Gastrocnemius medialis (tissue), 4 donors: ENCODE results near the gene NDRG4. TPM values are rescaled to one million over a fixed set of nuclear protein-coding genes. Genes with fewer than 3 reads are reported as not detected.
A peak's percentile ranks its signal among the peaks of the same experiment; 100 is the strongest.

Source experiments
- ATAC-seq, 2 donors: fragments of 150-250 bp; one replicate each; pipeline ENCODE4 v1.9.1; 2016
- DNase-seq, 2 donors: peaks; one replicate each; pipeline ENCODE4 v3.0.0-alpha.2; 2019
- H3K27ac ChIP-seq, 4 donors: fragments of 200-600 bp; sonication (generic); 1 replicate in 1 of 4; 2 replicates in 3 of 4; pipeline ENCODE4 v1.5.1; 2016 to 2018; ENCODE audit warnings: mild to moderate bottlenecking in 2 of 4, moderate library complexity in 1 of 4
- H3K27me3 ChIP-seq, 3 donors: fragments of 200-600 bp; sonication (generic) in 2 of 3; 1 replicate in 1 of 3; 2 replicates in 2 of 3; pipeline versions ENCODE4 v1.5.1 to v1.6.0; 2016 to 2019; ENCODE audit warnings: mild to moderate bottlenecking in 1 of 3, moderate library complexity in 1 of 3
- H3K36me3 ChIP-seq, 2 donors: fragments of 200-600 bp; sonication (generic) in 1 of 2; one replicate each; pipeline ENCODE4 v1.5.1; 2017 to 2018
- H3K4me1 ChIP-seq, 2 donors: fragments of 200-600 bp; sonication (generic) in 1 of 2; one replicate each; pipeline ENCODE4 v1.5.1; 2016 to 2017; ENCODE audit warnings: mild to moderate bottlenecking in 2 of 2
- H3K4me3 ChIP-seq, 4 donors: fragments of 200-600 bp; sonication (generic) in 3 of 4; 1 replicate in 1 of 4; 2 replicates in 3 of 4; pipeline ENCODE4 v1.5.1; 2016 to 2019; ENCODE audit warnings: mild to moderate bottlenecking in 2 of 4
- H3K9me3 ChIP-seq, 3 donors: fragments of 200-600 bp; sonication (generic) in 2 of 3; 1 replicate in 1 of 3; 2 replicates in 2 of 3; pipeline ENCODE4 v1.5.1; 2016 to 2019
- POLR2A ChIP-seq, 2 donors: fragments of 450-650 bp; IDR thresholded peaks; one replicate each; pipeline ENCODE4 v1.6.1; 2017; ENCODE audit warnings: antibody characterized with exemption in 2 of 2, mild to moderate bottlenecking in 2 of 2, moderate library complexity in 2 of 2
- in situ Hi-C, 4 donors: fragments of 200-750 bp; cut with MboI; loops; one replicate each; pipeline versions ENCODE4 v1.15.0 to v1.8.0; 2017; ENCODE audit warnings: low sequenced_read_pairs in 4 of 4
- intact Hi-C: fragments of 100-400 bp; cut with DNase I; formaldehyde crosslinking; loops from one replicate; pipeline ENCODE4 v1.15.1; 2023; ENCODE audit warnings: low total_unique reads
- total RNA-seq, 4 donors: library from RNA; depleted of rRNA; stranded (reverse); fragments of >200 nt; gene quantifications; one replicate each; pipeline versions ENCODE4 v1.1.0 to v1.2.3, GENCODE V29; 2016
- TF ChIP-seq, protein P1 (sequence below), 5 experiments: fragments of 450-650 bp in 3 of 5; fragments of 200-600 bp in 2 of 5; sonication (generic) in 2 of 5; IDR thresholded peaks in 4 of 5; conservative IDR thresholded peaks in 1 of 5; 1 replicate in 4 of 5; 2 replicates in 1 of 5; pipeline ENCODE4 v1.5.1; 2016 to 2019; ENCODE audit warnings: antibody characterized with exemption in 5 of 5, mild to moderate bottlenecking in 3 of 5, moderate library complexity in 3 of 5

The NDRG4 gene
- total RNA-seq, 4 donors from 2014 or later: 2.0 to 13.3 (median 6.5) TPM

DNA sequence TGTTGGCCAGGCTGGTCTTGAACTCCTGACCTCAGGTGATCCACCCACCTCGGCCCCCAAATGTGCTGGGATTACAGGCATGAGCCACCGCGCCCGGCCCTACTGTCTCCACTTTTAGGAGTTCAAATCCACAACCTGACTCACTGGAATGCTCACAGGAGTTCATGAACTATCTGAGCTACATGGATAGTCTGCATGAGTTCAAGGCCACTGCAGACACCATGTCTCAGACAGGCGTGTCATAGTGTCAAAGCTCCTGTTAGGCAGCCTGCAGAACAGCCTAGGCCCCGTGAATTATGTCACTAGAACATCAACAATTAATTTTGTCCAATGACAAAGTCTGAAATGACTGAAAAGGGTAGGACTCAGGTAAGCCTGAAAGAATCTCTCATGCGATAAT lies 38.3 kb upstream of the NDRG4 start:
- ATAC-seq (no peak), DNase-seq (no peak)
- peaks cover 0 to 7% of the 10 kb centered on the region in 2 donors for H3K4me1 ChIP-seq
- in situ Hi-C loops: no loop called here
- TF ChIP-seq POLR2A (IDR thresholded peaks at IDR 0.05): no peak
- TF ChIP-seq, protein P1, sequence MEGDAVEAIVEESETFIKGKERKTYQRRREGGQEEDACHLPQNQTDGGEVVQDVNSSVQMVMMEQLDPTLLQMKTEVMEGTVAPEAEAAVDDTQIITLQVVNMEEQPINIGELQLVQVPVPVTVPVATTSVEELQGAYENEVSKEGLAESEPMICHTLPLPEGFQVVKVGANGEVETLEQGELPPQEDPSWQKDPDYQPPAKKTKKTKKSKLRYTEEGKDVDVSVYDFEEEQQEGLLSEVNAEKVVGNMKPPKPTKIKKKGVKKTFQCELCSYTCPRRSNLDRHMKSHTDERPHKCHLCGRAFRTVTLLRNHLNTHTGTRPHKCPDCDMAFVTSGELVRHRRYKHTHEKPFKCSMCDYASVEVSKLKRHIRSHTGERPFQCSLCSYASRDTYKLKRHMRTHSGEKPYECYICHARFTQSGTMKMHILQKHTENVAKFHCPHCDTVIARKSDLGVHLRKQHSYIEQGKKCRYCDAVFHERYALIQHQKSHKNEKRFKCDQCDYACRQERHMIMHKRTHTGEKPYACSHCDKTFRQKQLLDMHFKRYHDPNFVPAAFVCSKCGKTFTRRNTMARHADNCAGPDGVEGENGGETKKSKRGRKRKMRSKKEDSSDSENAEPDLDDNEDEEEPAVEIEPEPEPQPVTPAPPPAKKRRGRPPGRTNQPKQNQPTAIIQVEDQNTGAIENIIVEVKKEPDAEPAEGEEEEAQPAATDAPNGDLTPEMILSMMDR (IDR thresholded peaks at IDR 0.05 in 4 of 5, conservative IDR thresholded peaks at IDR 0.05 in 1 of 5): no peak
- H3K9me3 ChIP-seq: no peaks in the 10 kb centered on the region
- H3K36me3 ChIP-seq: no peaks in the 10 kb centered on the region
- H3K27ac ChIP-seq: no peak overlapping the region
- intact Hi-C loops: no loop called here
- peaks cover 31 to 33% (median 33%) of the 10 kb centered on the region in 3 donors for H3K27me3 ChIP-seq
- no peak overlapping the region for H3K4me3 ChIP-seq

DNA sequence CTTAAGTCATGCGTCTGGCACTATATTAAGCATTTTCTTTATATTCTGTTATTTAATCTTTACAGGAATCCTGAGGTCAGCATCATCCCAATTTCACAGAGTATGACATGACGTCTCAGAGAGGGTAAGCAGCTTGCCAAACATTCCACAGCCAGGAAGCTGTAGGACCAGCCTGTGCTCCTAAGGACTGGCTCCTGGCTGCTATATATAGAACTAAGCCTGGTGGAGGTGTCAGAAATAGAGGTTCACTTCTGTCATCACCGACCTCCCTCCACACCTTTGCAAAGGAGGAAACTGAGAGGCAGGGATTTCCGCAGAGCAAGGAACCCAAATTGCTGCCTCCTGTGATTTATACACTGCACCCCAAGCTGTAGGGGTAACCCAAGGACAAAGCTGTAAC lies 37.9 kb upstream of the NDRG4 start:
- Histone ChIP-seq H3K36me3 (no peaks in the 10 kb centered on the region), H3K27ac (no peak overlapping the region), H3K27me3 (peaks cover 34 to 37% (median 36%) of the 10 kb centered on the region in 3 donors), H3K4me1 (peaks cover 0 to 7% of the 10 kb centered on the region in 2 donors), H3K4me3 (no peak overlapping the region), H3K9me3 (no peaks in the 10 kb centered on the region)
- in situ Hi-C loops (no loop called here), intact Hi-C loops (no loop called here)
- ATAC-seq (no peak), DNase-seq (no peak)
- TF ChIP-seq POLR2A (IDR thresholded peaks at IDR 0.05): no peak
- TF ChIP-seq, protein P1 (IDR thresholded peaks at IDR 0.05 in 4 of 5, conservative IDR thresholded peaks at IDR 0.05 in 1 of 5): no peak

GRCh38 chr16:58462499-58462996 lies 37.4 kb upstream of the NDRG4 start:
- no peak overlapping the region for H3K27ac ChIP-seq
- in situ Hi-C loops: no loop called here

DNA sequence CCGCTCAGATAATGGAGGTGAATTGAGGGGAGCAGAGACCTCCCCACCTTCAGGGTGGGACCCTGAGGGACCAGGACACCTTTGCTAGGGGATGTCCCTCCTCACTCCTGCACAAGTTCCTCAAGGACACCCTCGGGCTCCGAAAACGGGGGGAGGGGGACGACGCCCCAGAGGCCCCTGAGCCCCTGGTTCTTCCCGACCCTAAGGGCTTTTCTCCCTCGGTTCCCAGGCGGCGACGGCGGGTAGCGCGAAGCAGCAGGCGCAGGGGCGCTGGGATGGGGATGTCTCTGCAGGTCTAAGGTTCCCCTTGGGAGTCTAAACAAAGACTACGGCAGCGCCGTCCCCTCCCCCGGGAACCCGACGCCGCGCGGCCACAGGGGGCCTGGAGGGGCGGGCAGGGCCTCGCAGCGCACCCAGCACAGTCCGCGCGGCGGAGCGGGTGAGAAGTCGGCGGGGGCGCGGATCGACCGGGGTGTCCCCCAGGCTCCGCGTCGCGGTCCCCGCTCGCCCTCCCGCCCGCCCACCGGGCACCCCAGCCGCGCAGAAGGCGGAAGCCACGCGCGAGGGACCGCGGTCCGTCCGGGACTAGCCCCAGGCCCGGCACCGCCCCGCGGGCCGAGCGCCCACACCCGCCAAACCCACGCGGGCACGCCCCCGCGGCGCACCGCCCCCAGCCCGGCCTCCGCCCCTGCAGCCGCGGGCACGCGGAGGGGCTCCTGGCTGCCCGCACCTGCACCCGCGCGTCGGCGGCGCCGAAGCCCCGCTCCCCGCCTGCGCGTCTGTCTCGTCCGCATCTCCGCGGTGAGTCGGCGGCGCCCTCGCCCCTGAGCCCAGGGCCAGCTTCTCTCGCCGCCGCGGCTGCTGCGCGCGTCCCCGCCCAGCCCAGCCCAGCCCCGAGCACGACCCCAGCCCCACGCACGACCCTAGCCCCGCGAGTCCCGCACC lies 36.7 kb upstream of the NDRG4 start:
- H3K27me3 ChIP-seq: peaks cover 34 to 48% (median 36%) of the 10 kb centered on the region in 3 donors
- ATAC-seq (peak in 1 of 2 donors; percentile 35), DNase-seq (no peak)
- H3K9me3 ChIP-seq: no peaks in the 10 kb centered on the region
- H3K4me1 ChIP-seq: peaks cover 0 to 7% of the 10 kb centered on the region in 2 donors
- intact Hi-C loops: no loop called here
- no peak overlapping the region for H3K27ac ChIP-seq
- H3K4me3 ChIP-seq: peak overlapping the region; percentile 46 to 69 (median 58)
- in situ Hi-C loops: no loop called here
- no peaks in the 10 kb centered on the region for H3K36me3 ChIP-seq
- TF ChIP-seq, protein P1 (IDR thresholded peaks at IDR 0.05 in 4 of 5, conservative IDR thresholded peaks at IDR 0.05 in 1 of 5): no peak
- TF ChIP-seq POLR2A (IDR thresholded peaks at IDR 0.05): no peak

More at GRCh38 chr16:58462499-58462996, 37.4 kb upstream of the NDRG4 start:
- Histone ChIP-seq H3K27me3 (peaks cover 34 to 42% (median 36%) of the 10 kb centered on the region in 3 donors), H3K9me3 (no peaks in the 10 kb centered on the region), H3K4me3 (no peak overlapping the region), H3K36me3 (no peaks in the 10 kb centered on the region), H3K4me1 (peaks cover 0 to 7% of the 10 kb centered on the region in 2 donors)
- ATAC-seq (no peak), DNase-seq (no peak)
- TF ChIP-seq POLR2A (IDR thresholded peaks at IDR 0.05): no peak
- TF ChIP-seq, protein P1 (IDR thresholded peaks at IDR 0.05 in 4 of 5, conservative IDR thresholded peaks at IDR 0.05 in 1 of 5): no peak
- intact Hi-C loops: no loop called here
